SU-DHL-6 (cell line): ENCODE data around the gene PLA2G5.

ENCODE experiments used
- CTCF ChIP-seq: fragments of 200-600 bp; sonication (generic); IDR thresholded peaks from one replicate; pipeline ENCODE4 v1.5.1; 2017; ENCODE audit warnings: antibody characterized with exemption, mild to moderate bottlenecking, low read length, moderate library complexity; ENCODE audit not compliant: insufficient read depth, poor library complexity, severe bottlenecking
- EZH2phosphoT487 ChIP-seq: fragments of 200-600 bp; sonication (generic), shearing (Covaris generic); conservative IDR thresholded peaks from 2 replicates; pipeline ENCODE4 v1.6.1; 2018; ENCODE audit warnings: mild to moderate bottlenecking, antibody characterized with exemption, low read length, moderate library complexity, mixed read lengths

- TF ChIP-seq CTCF (no peak), EZH2phosphoT487 (no peak)
Measured at GRCh38 chr1:20052386-20052785, 17.6 kb upstream of the PLA2G5 start.
